T-cell (primary cell): Measurements from ENCODE around the gene NUP133. TPM values are rescaled to one million over a fixed set of nuclear protein-coding genes. Genes with fewer than 3 reads are reported as not detected.
A peak's percentile ranks its signal among the peaks of the same experiment; 100 is the strongest.

ENCODE experiments used
- ATAC-seq, 4 experiments: fragments of 200-7000 bp in 3 of 4; fragments of 150-1000 bp in 1 of 4; cut with Tn5 transposase; replicated peaks in 1 of 4; 1 replicate in 3 of 4; 2 replicates in 1 of 4; pipeline ENCODE4 v1.10.0; 2021; ENCODE audit warnings: moderate library complexity in 3 of 4, mild to moderate bottlenecking in 2 of 4, moderate number of reproducible peaks in 1 of 4
- CTCF ChIA-PET, 2 donors: fragments of 300-600 bp; sonication (Branson Sonifier 250); formaldehyde crosslinking; loops; one replicate each; lab custom pipeline; 2022; ENCODE audit warnings: antibody characterized with exemption in 2 of 2; lab: Charles Lee
- POLR2A ChIA-PET, 2 donors: fragments of 300-600 bp; sonication (Branson Sonifier 250); formaldehyde crosslinking; loops; one replicate each; lab custom pipeline; 2022; ENCODE audit warnings: antibody characterized with exemption in 2 of 2; lab: Charles Lee
- DNase-seq, 35 experiments: peaks; one replicate each; pipeline versions ENCODE4 v3.0.0 to v3.0.0-alpha.2; 2013 to 2023
- H3K27ac ChIP-seq: one replicate; pipeline ENCODE4 v1.5.1; 2013; ENCODE audit warnings: low read length
- H3K27me3 ChIP-seq, 2 experiments: replicated peaks in 1 of 2; 1 replicate in 1 of 2; 2 replicates in 1 of 2; pipeline versions ENCODE4 v1.6.1 to v1.7.0; 2013; ENCODE audit warnings: low read length in 1 of 2, mixed read lengths in 1 of 2; ENCODE audit not compliant: control insufficient read depth in 2 of 2, insufficient read depth in 2 of 2; ENCODE audit errors: extremely low read depth in 1 of 2
- H3K36me3 ChIP-seq, 2 donors: 1 replicate in 1 of 2; 2 replicates in 1 of 2; pipeline versions ENCODE4 v1.6.1 to v1.7.0; 2013; ENCODE audit warnings: low read length in 1 of 2; ENCODE audit not compliant: control insufficient read depth in 2 of 2, insufficient read depth in 1 of 2; ENCODE audit errors: extremely low read depth in 1 of 2
- H3K4me1 ChIP-seq, 2 experiments: 1 replicate in 1 of 2; 2 replicates in 1 of 2; pipeline versions ENCODE4 v1.6.1 to v1.7.0; 2013; ENCODE audit warnings: low read length in 2 of 2, mixed read lengths in 1 of 2; ENCODE audit not compliant: insufficient read depth in 2 of 2, control insufficient read depth in 1 of 2; ENCODE audit errors: extremely low read depth in 1 of 2
- H3K4me3 ChIP-seq, 2 donors: 1 replicate in 1 of 2; 2 replicates in 1 of 2; pipeline versions ENCODE4 v1.5.1 to v1.7.0; 2013; ENCODE audit warnings: mild to moderate bottlenecking in 2 of 2, low read length in 1 of 2, moderate library complexity in 1 of 2; ENCODE audit not compliant: control insufficient read depth in 1 of 2; ENCODE audit errors: extremely low read depth in 1 of 2
- H3K9me3 ChIP-seq: 2 replicates; pipeline ENCODE4 v1.7.0; 2013
- H3K27ac Mint-ChIP-seq, 2 donors: one replicate each; pipeline ENCODE4 v1.8.0; 2020 to 2021; ENCODE audit warnings: mild to moderate bottlenecking in 2 of 2, mixed read lengths in 2 of 2
- H3K27me3 Mint-ChIP-seq, 2 donors: one replicate each; pipeline ENCODE4 v1.8.0; 2021 to 2022; ENCODE audit warnings: mixed read lengths in 2 of 2
- H3K36me3 Mint-ChIP-seq: one replicate; pipeline ENCODE4 v1.8.0; 2021; ENCODE audit warnings: mixed read lengths
- H3K4me1 Mint-ChIP-seq, 3 donors: one replicate each; pipeline ENCODE4 v1.8.0; 2020 to 2022; ENCODE audit warnings: mixed read lengths in 3 of 3, mild to moderate bottlenecking in 1 of 3
- H3K4me3 Mint-ChIP-seq, 3 donors: one replicate each; pipeline ENCODE4 v1.8.0; 2020 to 2022; ENCODE audit warnings: mild to moderate bottlenecking in 3 of 3, mixed read lengths in 3 of 3, moderate library complexity in 3 of 3
- H3K9me3 Mint-ChIP-seq, 3 donors: one replicate each; pipeline ENCODE4 v1.8.0; 2020 to 2022; ENCODE audit warnings: mixed read lengths in 3 of 3
- WGBS: methylation state at CpG from one replicate; pipeline ENCODE4 v1.1.5; 2013; ENCODE audit warnings: missing lambda C conversion rate; ENCODE audit not compliant: insufficient coverage; 5-methylcytosine and 5-hydroxymethylcytosine counted together
- total RNA-seq, 35 experiments: library from RNA in 6 of 35; stranded (reverse) in 6 of 35; fragments of 120-200 nt in 1 of 35; gene quantifications; one replicate each; pipeline versions ENCODE4 v1.2.1 to v1.2.4 and lab custom pipeline; 2013 to 2026

The NUP133 gene
- total RNA-seq, 5 donors from 2014 or later (not counting 1 experiment from before 2014, with no cell fraction given): 32.3 to 47.6 (median 45.3) TPM

GRCh38 chr1:229536982-229537381 lies 28.8 kb upstream of the NUP133 start:
- ATAC-seq: no peak
- H3K36me3 ChIP-seq: peaks cover 3 to 49% of the 10 kb centered on the region in 2 donors
- H3K4me1 ChIP-seq: peaks cover 0 to under 1% of the 10 kb centered on the region in 2 experiments

GRCh38 chr1:229535230-229535629 lies 27.1 kb upstream of the NUP133 start:
- CTCF ChIA-PET: interaction anchor here (0.7 to 0.9 kb wide), 3 partner anchors 21 to 775 kb away, joined by 4 to 5 read pairs (median 5); no protein-coding TSS in a partner anchor

More at GRCh38 chr1:229536982-229537381, 28.8 kb upstream of the NUP133 start:
- no peak for DNase-seq
- Mint-ChIP-seq H3K27ac (peak overlapping the region in 1 of 2 donors; percentile 12), H3K27me3 (no peaks in the 10 kb centered on the region), H3K9me3 (no peaks in the 10 kb centered on the region), H3K4me1 (peaks cover under 1 to 6% (median 1%) of the 10 kb centered on the region in 3 donors), H3K36me3 (peaks cover 62% of the 10 kb centered on the region), H3K4me3 (no peak overlapping the region)
- ChIA-PET CTCF (no interaction called here), POLR2A (no interaction called here)
- no peaks in the 10 kb centered on the region for H3K27me3 ChIP-seq
- no peaks in the 10 kb centered on the region for H3K9me3 ChIP-seq
- H3K4me3 ChIP-seq: no peak overlapping the region
- no peak overlapping the region for H3K27ac ChIP-seq

GRCh38 chr1:229531326-229531725 lies 23.2 kb upstream of the NUP133 start:
- no peak overlapping the region for H3K4me3 Mint-ChIP-seq
- ChIA-PET POLR2A (interaction anchor here in 1 of 2 donors (0.6 kb wide), 1 partner anchor 744 kb away, joined by 3 read pairs; no protein-coding TSS in a partner anchor), CTCF (interaction anchor here in 1 of 2 donors (0.8 kb wide), 1 partner anchor 90 kb away, joined by 3 read pairs; no protein-coding TSS in a partner anchor)
- H3K36me3 Mint-ChIP-seq: peaks cover 53% of the 10 kb centered on the region
- DNase-seq (no peak), ATAC-seq (no peak)
- H3K27ac Mint-ChIP-seq: no peak overlapping the region
- 100% methylated on average over 1 of the region's 6 CpGs for WGBS
- H3K4me3 ChIP-seq: no peak overlapping the region
- H3K9me3 Mint-ChIP-seq: no peaks in the 10 kb centered on the region
- H3K9me3 ChIP-seq: no peaks in the 10 kb centered on the region
- peaks cover 5 to 56% of the 10 kb centered on the region in 2 donors for H3K36me3 ChIP-seq
- peaks cover 0 to 5% (median 0%) of the 10 kb centered on the region in 3 donors for H3K4me1 Mint-ChIP-seq
- no peak overlapping the region for H3K27ac ChIP-seq
- no peaks in the 10 kb centered on the region for H3K27me3 ChIP-seq
- no peaks in the 10 kb centered on the region for H3K27me3 Mint-ChIP-seq
- no peaks in the 10 kb centered on the region for H3K4me1 ChIP-seq

More at GRCh38 chr1:229535230-229535629, 27.1 kb upstream of the NUP133 start:
- DNase-seq (no peak), ATAC-seq (no peak)
- H3K27ac ChIP-seq: no peak overlapping the region
- H3K36me3 ChIP-seq: peaks cover 3 to 55% of the 10 kb centered on the region in 2 donors
- H3K36me3 Mint-ChIP-seq: peaks cover 60% of the 10 kb centered on the region
- H3K27me3 Mint-ChIP-seq: no peaks in the 10 kb centered on the region
- H3K4me3 Mint-ChIP-seq: no peak overlapping the region
- POLR2A ChIA-PET: interaction anchor here (0.6 to 0.9 kb wide), 2 partner anchors 8 to 16 kb away, joined by 5 to 9 read pairs; no protein-coding TSS in a partner anchor
- H3K9me3 Mint-ChIP-seq: no peaks in the 10 kb centered on the region
- H3K4me1 ChIP-seq: no peaks in the 10 kb centered on the region
- H3K4me1 Mint-ChIP-seq: peaks cover 0 to 5% (median 0%) of the 10 kb centered on the region in 3 donors
- no peaks in the 10 kb centered on the region for H3K27me3 ChIP-seq
- no peaks in the 10 kb centered on the region for H3K9me3 ChIP-seq
- no peak overlapping the region for H3K4me3 ChIP-seq
- no peak overlapping the region for H3K27ac Mint-ChIP-seq

GRCh38 chr1:229529639-229530038 lies 21.5 kb upstream of the NUP133 start:
- no peak overlapping the region for H3K4me3 ChIP-seq
- no peak for DNase-seq
- H3K27ac ChIP-seq: no peak overlapping the region
- H3K27me3 ChIP-seq: no peaks in the 10 kb centered on the region
- Mint-ChIP-seq H3K4me3 (no peak overlapping the region), H3K9me3 (no peaks in the 10 kb centered on the region), H3K27ac (no peak overlapping the region), H3K27me3 (no peaks in the 10 kb centered on the region), H3K36me3 (peaks cover 55% of the 10 kb centered on the region), H3K4me1 (peaks cover 0 to 5% (median 0%) of the 10 kb centered on the region in 3 donors)
- ChIA-PET CTCF (interaction anchor here in 1 of 2 donors (0.7 kb wide), 1 partner anchor 1749 kb away, joined by 4 read pairs; no protein-coding TSS in a partner anchor), POLR2A (no interaction called here)
- ATAC-seq: no peak
- H3K9me3 ChIP-seq: no peaks in the 10 kb centered on the region
- 100% methylated on average over 1 of the region's 7 CpGs for WGBS
- no peaks in the 10 kb centered on the region for H3K4me1 ChIP-seq
- peaks cover 7 to 63% of the 10 kb centered on the region in 2 donors for H3K36me3 ChIP-seq

- no peaks in the 10 kb centered on the region for H3K9me3 ChIP-seq
- Mint-ChIP-seq H3K36me3 (peaks cover 48% of the 10 kb centered on the region), H3K4me1 (no peaks in the 10 kb centered on the region), H3K4me3 (no peak overlapping the region), H3K27me3 (no peaks in the 10 kb centered on the region), H3K9me3 (no peaks in the 10 kb centered on the region), H3K27ac (no peak overlapping the region)
- no peak overlapping the region for H3K27ac ChIP-seq
- WGBS: no CpG with 5 or more reads among the region's 1 CpG
- H3K4me3 ChIP-seq: no peak overlapping the region
- no peak for DNase-seq
- H3K27me3 ChIP-seq: no peaks in the 10 kb centered on the region
- ATAC-seq: no peak
- peaks cover 11 to 76% of the 10 kb centered on the region in 2 donors for H3K36me3 ChIP-seq
- no peaks in the 10 kb centered on the region for H3K4me1 ChIP-seq
- POLR2A ChIA-PET: no interaction called here
- CTCF ChIA-PET: interaction anchor here (0.6 to 0.7 kb wide), 3 partner anchors 13 to 565 kb away, joined by 3 to 4 read pairs (median 3); no protein-coding TSS in a partner anchor
These were observed 18.6 kb upstream of the NUP133 start for GRCh38 chr1:229526695-229527094.

GRCh38 chr1:229523052-229523451 lies 14.9 kb upstream of the NUP133 start:
- CTCF ChIA-PET: no interaction called here
- no peak overlapping the region for H3K27ac Mint-ChIP-seq

More at GRCh38 chr1:229523052-229523451, 14.9 kb upstream of the NUP133 start:
- H3K27ac ChIP-seq: no peak overlapping the region
- Mint-ChIP-seq H3K9me3 (no peaks in the 10 kb centered on the region), H3K4me1 (no peaks in the 10 kb centered on the region), H3K27me3 (no peaks in the 10 kb centered on the region), H3K4me3 (no peak overlapping the region), H3K36me3 (peaks cover 43% of the 10 kb centered on the region)
- no peaks in the 10 kb centered on the region for H3K4me1 ChIP-seq
- peaks cover 6 to 55% of the 10 kb centered on the region in 2 donors for H3K36me3 ChIP-seq
- ATAC-seq (no peak), DNase-seq (no peak)
- POLR2A ChIA-PET: no interaction called here
- H3K4me3 ChIP-seq: no peak overlapping the region
- H3K9me3 ChIP-seq: no peaks in the 10 kb centered on the region
- H3K27me3 ChIP-seq: no peaks in the 10 kb centered on the region
- no CpG with 5 or more reads among the region's 1 CpG for WGBS
